Measurements from ENCODE around the gene ARFGAP1.

The ARFGAP1 gene

DNA sequence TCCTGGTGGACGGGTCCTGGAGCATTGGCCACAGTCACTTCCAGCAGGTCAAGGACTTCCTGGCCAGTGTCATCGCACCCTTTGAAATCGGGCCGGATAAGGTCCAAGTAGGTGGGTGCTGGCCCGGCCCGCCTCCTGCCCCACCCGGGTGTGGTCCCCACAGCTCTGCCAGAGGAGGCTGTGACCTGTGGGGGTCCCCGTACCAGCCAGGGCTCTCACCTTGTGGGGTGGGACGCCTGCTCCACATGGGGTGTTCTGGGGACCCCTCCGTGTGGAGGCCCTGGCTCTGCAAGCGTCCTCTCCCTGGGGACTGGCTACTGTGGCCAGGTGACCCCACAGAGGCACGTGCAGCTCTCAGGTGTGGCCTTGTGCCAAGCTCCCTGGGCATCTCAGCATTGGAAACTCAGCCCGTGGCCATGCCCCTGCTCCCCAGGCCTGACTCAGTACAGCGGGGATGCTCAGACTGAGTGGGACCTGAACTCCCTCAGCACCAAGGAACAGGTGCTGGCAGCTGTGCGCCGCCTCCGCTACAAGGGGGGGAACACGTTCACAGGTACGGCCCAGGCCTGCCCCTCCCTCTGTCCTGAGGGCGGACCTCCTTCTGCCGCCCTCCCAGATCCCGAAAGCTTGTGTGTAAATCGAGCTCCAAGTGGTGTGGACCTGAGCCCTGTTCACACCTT lies 35.1 kb downstream of the ARFGAP1 start:
- no peak for DNase-seq (ENCODE audit: low read depth in 2 of 2)

DNA sequence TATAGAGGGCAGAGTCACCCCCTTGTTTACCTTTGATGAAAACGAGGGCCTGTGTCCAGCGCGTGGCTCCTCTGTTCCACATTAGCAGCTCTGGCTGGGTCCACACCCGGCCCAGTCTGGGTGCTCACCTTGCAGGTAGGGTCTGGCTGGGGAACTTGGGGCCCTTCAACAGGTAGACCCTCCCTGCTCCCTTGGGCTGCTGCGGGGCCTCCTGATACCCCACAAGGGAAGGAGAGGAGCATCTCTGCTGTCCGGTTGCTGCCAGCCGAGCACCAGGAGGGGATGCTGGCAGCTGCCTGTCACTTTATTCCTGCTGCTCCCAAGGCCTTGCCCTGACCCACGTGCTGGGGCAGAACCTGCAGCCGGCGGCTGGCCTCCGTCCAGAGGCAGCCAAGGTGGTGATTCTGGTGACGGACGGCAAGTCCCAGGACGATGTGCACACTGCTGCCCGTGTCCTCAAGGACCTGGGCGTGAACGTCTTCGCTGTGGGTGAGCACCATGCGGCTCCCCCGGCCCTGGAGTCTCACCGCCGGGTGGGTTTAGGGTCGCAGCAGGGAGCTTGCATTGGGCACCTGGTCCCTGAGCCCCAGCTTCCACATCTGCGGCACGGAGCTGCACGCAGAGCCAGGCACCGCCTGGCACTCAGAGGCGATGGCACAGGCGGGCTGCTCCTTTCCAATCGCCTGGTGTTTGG lies 35.8 kb downstream of the ARFGAP1 start:
- DNase-seq (ENCODE audit: low read depth in 2 of 2): no peak

DNA sequence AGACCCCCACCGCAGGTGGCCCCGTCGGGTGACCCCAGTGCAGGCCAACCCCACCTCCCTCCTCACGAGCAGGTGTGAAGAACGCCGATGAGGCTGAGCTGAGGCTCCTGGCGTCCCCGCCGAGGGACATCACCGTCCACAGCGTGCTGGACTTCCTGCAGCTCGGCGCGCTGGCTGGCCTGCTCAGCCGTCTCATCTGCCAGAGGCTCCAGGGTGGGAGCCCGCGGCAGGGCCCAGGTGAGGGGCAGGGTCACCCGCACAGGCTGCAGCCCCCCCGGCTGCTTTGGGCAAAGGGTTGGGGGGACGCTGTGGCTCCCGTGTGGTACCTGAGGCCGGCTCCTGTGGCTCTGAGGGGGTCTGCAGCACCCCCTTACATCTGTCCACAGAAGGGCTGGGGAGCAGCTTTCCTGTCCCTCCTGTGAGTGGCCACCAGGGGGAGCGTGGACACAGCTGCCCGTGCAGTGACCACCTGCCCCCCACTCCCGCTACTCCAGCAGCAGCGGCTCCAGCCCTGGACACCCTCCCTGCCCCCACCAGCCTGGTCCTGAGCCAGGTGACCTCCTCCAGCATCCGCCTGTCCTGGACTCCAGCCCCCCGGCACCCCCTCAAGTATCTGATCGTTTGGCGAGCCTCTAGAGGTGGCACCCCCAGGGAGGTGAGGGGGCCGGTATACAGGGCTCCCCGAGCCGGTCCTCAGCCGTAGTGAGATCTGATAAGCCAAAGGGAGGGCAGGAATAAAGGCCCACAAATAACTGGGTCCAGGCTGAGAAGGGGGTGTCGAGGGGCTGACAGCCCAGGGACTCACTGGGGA lies 36.9 kb downstream of the ARFGAP1 start:
- peak in 1 of 2 donors; percentile 12 for DNase-seq (ENCODE audit: low read depth in 2 of 2)

DNA sequence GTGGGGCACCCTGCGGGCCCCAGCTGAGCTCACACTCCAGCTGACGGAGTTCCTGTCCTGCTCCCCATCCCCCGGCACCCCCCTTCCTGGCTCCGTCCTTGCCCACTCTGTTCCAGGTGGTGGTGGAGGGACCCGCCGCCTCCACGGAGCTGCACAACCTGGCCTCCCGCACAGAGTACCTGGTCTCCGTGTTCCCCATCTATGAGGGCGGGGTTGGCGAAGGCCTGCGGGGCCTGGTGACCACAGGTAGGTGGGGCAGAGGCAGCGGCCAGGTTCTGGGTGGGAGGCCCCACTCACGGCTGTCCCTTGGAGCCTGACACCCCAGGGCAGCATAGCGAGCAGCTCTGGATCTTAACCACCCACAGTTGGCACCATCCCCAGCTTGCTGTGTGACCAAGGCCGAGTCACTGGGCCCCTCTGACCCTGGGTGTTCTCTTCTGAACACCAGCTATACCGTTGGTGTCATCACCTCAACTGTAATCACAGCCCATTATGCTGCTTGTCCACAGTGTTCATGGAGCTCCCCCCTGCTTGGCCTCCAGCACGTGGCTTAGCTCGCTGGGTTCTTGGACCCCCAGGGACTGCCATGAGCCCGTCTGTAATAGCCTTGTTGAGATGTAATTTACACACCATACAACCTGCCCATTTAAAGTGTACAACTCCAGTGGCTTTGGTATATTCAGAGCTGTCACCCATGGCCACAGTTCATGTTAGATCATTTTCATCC lies 37.8 kb downstream of the ARFGAP1 start:
- DNase-seq (ENCODE audit: low read depth in 2 of 2): no peak

DNA sequence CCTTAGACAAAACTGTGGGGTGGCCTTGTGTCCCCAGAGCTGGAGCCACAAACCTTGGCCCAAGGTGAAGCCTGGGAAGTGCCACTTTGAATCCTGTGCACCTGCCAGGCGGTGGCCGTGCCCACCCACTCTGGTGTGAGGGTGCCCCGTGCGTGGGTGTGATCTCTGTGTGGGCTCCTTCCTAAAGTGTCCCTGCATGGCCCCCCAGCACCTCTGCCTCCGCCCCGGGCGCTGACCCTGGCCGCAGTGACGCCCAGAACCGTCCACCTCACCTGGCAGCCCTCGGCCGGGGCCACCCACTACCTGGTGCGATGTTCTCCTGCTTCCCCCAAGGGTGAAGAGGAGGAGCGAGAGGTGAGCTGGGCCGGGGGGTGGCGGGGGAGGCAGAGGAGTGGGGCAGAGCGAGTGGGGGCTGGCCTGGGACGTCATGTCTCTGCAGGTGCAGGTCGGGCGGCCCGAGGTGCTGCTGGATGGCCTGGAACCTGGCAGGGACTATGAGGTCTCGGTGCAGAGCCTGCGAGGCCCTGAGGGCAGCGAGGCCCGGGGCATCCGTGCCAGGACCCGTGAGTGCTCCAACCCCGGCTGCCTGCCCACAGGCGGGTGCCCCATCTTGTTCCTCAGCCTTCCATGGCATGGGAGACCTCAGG lies 38.7 kb downstream of the ARFGAP1 start:
- no peak for DNase-seq (ENCODE audit: low read depth in 2 of 2)

DNA sequence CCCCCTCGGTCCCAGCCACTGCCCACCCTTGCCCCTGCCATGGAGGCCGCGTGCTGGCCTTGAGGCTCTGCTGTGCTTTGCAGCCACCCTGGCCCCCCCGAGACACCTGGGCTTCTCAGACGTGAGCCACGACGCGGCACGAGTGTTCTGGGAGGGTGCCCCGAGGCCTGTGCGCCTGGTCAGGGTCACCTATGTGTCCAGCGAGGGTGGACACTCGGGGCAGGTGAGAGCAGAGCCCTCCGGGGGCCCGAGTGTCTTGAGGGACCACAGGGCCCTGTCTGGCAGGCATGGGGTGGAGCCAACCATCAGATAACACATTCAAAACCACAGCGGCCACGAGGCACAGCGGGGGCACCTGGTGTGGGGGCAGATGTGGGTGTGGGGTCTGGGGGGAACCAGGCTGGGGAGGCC lies 39.2 kb downstream of the ARFGAP1 start:
- no peak for DNase-seq (ENCODE audit: low read depth in 2 of 2)

DNA sequence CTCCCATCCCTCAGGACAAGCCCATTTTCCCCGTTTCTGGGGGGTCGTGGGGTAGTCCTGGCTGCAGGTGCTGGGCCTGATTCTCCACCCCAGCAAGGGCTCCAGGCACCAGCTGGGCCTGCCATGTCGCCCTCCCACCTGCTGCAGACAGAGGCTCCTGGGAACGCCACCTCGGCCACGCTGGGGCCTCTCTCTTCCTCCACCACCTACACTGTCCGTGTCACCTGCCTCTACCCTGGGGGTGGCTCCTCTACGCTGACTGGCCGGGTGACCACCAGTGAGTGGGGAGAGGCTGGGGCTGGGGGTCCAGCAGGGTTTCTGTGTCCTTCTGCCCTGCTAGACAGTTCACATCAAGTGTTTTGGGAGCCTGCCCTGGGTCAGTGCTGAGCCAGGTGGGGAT lies 39.7 kb downstream of the ARFGAP1 start:
- DNase-seq (ENCODE audit: low read depth in 2 of 2): no peak

DNA sequence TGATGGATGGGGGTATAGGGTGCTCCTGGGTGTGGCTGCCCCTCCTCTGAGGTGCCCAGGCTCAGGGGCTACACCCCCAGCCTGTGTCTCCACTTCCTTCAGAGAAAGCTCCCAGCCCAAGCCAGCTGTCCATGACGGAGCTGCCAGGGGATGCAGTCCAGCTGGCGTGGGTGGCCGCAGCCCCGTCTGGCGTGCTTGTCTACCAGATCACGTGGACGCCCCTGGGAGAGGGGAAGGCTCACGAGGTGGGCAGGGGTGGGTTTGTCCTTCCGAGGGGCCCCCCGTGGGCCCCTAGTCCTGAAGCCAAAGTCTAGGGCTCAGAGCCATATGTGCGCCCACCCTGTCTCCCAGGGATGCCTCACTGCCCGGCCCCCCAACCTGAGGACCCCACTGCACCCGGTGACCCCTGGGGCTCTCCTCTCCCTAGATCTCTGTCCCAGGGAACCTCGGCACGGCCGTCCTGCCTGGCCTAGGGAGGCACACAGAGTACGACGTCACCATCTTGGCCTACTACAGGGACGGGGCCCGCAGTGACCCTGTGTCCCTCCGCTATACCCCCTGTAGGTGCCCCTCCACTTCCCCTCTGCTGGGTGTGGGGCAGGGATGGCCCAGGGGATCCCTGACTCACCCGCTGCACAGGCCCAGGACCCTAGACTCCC lies 40.2 kb downstream of the ARFGAP1 start:
- DNase-seq (ENCODE audit: low read depth in 2 of 2): no peak

DNA sequence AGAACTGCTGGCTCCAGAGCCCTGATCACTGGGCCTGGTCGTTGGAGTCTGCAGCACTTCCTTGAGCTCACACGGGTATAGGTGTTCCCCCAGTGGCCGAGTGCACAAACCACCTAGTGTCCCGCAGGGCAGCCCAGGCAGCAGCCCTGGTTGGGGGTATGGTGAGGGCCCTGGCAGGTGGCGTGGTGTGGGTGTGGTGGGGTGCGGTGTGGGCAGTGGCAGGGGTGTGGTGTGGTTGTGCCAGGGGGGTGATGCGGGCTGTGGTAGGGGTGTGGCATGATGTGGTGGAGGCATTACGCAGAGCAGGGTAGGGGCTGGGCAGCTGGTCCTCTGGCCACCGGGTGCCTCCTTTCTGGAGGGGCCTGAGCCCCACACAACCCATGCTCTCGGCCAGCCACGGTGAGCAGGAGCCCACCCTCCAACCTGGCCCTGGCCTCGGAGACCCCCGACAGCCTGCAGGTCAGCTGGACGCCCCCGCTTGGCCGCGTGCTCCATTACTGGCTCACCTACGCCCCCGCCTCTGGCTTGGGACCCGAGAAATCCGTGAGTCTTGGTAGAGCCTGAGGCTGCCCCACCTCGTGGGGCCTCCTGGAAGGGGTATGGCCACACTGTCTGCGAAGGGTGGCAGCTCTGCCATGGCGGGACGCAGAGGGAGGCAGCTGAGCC lies 40.9 kb downstream of the ARFGAP1 start:
- DNase-seq (ENCODE audit: low read depth in 2 of 2): no peak

DNA sequence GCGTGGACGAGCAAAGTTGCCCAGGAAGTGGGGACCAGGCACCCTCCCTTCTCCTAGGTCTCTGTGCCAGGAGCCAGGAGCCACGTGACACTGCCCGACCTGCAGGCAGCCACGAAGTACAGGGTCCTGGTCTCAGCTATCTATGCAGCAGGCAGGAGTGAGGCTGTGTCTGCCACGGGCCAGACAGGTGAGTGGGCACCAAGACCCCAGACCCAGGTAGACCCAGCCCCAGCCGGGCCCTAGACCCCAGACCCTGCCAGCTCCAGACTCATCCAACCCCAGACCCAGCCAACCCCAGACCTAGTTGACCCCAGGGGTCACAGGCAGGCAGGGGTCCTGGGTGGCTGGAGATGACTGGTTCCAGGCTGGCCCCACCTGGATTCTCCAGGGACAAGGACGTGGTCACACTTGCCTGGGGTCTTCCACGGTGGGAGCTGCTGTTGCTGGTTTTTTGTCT lies 41.4 kb downstream of the ARFGAP1 start:
- no peak for DNase-seq (ENCODE audit: low read depth in 2 of 2)

DNA sequence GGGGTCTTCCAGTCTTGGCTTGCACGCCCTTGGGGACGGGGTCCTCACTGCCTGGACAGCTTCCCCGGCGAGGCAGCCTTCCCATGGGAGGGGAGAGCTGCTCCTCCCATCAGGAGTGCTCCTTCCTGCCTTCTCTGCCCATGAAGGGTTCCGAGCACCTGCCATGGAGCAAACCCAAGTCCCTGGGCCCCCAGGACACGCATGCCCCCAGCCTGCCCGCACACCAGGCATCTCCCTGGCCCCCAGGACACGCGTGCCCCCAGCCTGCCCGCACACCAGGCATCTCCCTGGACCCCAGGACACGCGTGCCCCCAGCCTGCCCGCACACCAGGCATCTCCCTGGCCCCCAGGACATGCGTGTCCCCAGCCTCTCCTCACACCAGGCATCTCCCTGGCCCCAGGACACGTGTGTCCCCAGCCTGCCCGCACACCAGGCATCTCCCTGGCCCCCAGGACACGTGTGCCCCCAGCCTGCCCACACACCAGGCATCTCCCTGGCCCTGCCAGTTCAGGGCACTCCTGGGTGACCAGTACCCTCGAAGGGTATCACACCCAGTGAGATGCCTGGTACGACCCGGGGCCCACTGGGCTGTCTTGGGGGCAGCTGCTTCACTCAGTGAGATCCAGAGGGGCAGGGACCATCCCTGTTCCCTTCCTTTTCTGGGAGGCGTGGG lies 42.1 kb downstream of the ARFGAP1 start:
- DNase-seq (ENCODE audit: low read depth in 2 of 2): no peak

DNA sequence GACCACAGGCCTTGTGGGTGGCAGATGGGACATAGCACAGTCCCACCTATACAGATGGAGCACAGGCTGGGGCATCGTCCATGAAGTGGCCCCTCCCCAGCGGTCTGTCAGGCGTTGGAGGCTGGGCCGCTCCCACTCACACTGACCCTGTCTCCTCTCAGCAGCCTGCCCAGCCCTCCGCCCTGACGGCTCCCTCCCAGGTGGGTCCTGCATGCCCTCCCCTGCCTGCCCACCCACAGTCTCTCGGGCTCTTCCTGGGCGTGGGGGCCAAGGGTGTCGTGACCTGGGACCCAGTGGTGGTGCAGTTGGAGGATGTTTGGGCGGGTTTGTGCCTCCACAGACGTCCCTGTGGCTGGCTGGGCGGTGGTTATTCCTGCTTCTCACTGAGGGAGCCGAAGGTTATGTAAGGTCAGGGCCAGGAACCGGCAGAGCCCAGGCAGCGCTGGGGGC lies 42.7 kb downstream of the ARFGAP1 start:
- DNase-seq (ENCODE audit: low read depth in 2 of 2): no peak

DNA sequence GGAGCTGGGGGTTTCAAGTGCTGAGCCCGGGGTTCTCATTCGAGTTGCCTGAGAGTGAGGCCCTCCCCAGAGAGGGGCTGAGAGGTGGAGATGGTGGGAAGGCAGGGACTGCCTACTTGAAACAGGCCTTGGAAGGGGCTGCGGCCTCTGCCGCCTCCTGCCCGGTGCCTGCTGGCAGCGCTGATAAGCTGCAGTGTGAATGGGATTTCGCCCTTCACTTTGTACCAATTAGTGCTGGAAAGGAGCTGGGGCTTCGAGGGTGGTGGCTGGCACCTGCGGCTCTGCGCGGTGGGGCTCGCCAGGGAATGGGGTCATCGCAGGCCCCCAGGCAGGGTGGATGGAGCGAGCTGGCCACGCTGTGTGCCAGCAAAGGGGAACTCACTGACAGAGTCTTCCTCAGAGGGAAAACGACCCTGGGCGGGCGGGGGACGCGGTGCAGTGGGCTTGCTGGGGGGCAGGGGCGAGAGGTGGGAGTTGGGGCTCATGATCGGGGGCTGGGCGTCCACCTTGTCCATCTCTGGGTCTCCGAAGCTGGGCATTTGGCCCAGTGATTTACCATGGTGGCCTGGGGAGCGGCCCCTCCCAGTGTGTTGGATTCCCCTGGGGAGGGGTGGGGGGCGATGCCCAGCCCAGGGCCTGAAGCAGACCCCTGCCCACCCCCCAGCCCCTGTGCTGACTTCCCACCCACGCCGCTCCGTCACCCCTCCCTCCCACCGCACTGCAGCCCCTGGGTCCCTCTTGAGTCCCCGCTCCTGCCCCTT lies 43.3 kb downstream of the ARFGAP1 start:
- no peak for DNase-seq (ENCODE audit: low read depth in 2 of 2)

DNA sequence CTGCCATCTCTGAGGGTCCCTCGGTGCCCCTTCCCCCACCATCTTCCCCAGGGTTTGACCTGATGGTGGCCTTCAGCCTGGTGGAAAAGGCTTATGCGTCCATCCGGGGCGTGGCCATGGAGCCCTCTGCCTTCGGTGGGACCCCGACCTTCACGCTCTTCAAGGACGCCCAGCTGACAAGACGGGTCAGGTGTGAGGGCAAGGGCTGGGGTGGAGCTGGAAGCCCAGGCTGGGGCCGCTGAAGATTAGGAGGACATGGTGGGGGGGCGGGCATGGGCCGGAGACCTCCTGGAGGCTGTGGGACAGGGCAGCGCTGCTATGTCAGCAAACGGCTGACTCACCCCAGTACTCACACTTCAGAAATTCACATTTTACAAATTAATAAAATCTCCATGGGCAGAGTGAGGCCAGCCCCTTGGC lies 43.9 kb downstream of the ARFGAP1 start:
- DNase-seq (ENCODE audit: low read depth in 2 of 2): no peak

DNA sequence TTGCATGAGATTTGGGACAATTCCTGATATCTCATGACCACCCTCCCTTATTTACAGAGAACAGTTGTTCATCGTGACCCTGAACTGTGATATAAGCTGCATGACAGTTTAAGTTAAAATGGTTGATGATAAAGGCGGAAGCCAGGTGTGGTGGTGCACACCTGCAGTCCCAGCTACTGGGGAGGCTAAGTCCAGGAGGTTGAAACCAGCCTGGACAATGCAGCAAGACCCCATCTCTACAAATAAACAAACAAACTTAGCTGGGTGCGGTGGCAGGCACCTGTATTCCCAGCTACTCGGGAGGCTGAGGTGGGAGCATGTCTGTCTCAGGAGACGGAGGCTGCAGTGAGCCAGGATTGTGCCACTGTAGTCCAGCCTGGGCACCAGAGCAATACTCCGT lies 44.4 kb downstream of the ARFGAP1 start:
- no peak for DNase-seq (ENCODE audit: low read depth in 2 of 2)

DNA sequence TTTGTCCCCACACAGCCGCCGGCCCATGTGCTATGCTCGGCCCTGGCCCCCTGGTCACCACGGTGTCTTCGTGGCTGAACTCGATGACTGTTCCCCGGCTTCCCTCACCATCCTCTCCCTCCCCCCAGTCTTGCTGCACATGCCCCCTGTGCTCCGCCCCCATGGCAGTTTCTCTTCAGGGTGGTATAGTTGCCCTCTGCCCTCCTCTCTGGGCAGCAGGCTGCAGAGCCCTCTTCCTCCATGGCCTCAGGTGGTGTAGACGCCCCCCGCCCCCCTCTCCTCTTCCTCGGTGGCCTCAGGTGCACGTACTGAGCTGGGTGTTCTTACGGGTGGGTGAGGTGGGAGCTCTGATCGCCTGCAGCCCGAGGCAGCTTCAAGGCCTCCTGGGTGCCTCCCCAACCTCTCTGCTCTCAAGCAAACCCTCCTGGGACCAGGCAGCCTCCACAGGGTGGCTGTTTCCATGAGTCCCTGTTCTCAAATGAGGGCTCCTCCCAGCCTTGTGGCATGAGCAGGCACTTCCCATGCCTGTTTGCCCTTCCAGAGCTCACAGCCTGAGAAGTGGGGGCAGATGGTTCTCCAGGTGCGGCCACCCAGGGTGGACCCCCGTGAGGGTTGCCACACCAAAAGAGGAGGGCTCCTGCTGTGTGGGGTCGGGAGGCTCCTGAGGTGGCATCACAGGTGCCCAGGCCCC lies 45.1 kb downstream of the ARFGAP1 start:
- DNase-seq (ENCODE audit: low read depth in 2 of 2): no peak

DNA sequence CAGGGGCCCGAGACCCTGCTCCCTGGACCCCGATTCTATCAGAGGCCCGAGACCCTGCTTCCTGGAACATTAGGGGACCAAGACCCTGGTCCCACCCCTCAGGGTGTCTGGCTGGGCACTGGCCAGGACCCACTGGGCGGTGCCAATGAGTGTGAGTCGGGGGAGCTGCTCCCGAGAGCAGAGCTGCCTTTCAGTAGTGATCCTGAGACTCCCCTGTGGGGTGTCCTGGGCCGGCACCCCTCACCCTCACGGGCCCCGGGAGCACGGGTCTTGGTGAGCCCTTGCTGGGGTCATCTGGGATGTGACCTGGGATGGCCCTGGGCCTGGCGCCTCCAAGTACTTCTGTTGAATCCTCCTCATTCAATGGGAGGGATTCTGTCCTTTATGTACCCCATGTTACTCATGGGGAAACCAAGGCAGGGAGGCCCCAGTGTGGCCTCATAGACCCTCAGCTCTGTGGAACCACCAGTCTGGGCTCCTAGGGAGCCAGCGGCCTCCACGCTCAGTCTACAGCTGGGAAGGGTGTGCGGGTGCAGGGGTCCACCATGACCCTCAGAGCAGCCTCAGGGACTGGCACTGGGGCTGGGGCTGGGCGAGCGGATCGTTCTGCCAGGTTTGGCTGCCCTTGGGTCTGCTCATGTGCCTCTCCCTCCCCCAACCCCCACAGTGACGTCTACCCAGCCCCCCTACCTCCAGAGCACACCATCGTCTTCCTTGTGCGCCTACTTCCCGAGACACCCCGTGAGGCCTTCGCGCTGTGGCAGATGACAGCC lies 46.0 kb downstream of the ARFGAP1 start:
- no peak for DNase-seq (ENCODE audit: low read depth in 2 of 2)

All from activated CD4-positive, alpha-beta T cell treated with anti-CD3 and anti-CD28 coated beads for 24 hours (primary cell).